Measurements from ENCODE around the gene STXBP5.

Gene STXBP5

GRCh38 chr6:147382945-147383554, 178.8 kb downstream of the STXBP5 start:
- no peaks in the 10 kb centered on the region for H3K9me3 ChIP-seq (ENCODE audit: control insufficient read depth, low read length)
- WGBS, 2 experiments (ENCODE audit: insufficient coverage in 2 of 2): 100% methylated on average over 3 of the region's 6 CpGs
- H3K27ac ChIP-seq (ENCODE audit: low read depth, low read length, severe bottlenecking): no peak overlapping the region
- no peaks in the 10 kb centered on the region for H3K4me1 ChIP-seq (ENCODE audit: control insufficient read depth, insufficient read depth, low read length, poor library complexity, severe bottlenecking)
- H3K4me3 ChIP-seq (ENCODE audit: extremely low read depth, insufficient read depth, low read length, poor library complexity, severe bottlenecking): no peak overlapping the region
- H3K36me3 ChIP-seq (ENCODE audit: control insufficient read depth, insufficient read depth, low read length): peaks cover 37% of the 10 kb centered on the region

GRCh38 chr6:147384029-147384428, 179.8 kb downstream of the STXBP5 start:
- H3K4me1 ChIP-seq (ENCODE audit: control insufficient read depth, insufficient read depth, low read length, poor library complexity, severe bottlenecking): no peaks in the 10 kb centered on the region
- WGBS, 2 experiments (ENCODE audit: insufficient coverage in 2 of 2): no CpG with 5 or more reads among the region's 2 CpGs
- H3K4me3 ChIP-seq (ENCODE audit: extremely low read depth, insufficient read depth, low read length, poor library complexity, severe bottlenecking): no peak overlapping the region
- H3K36me3 ChIP-seq (ENCODE audit: control insufficient read depth, insufficient read depth, low read length): peaks cover 33% of the 10 kb centered on the region
- H3K9me3 ChIP-seq (ENCODE audit: control insufficient read depth, low read length): no peaks in the 10 kb centered on the region
- H3K27ac ChIP-seq (ENCODE audit: low read depth, low read length, severe bottlenecking): no peak overlapping the region

GRCh38 chr6:147384737-147385710, 180.8 kb downstream of the STXBP5 start:
- no peaks in the 10 kb centered on the region for H3K9me3 ChIP-seq (ENCODE audit: control insufficient read depth, low read length)
- H3K27ac ChIP-seq (ENCODE audit: low read depth, low read length, severe bottlenecking): no peak overlapping the region
- no peaks in the 10 kb centered on the region for H3K4me1 ChIP-seq (ENCODE audit: control insufficient read depth, insufficient read depth, low read length, poor library complexity, severe bottlenecking)
- no peak overlapping the region for H3K4me3 ChIP-seq (ENCODE audit: extremely low read depth, insufficient read depth, low read length, poor library complexity, severe bottlenecking)
- peaks cover 31% of the 10 kb centered on the region for H3K36me3 ChIP-seq (ENCODE audit: control insufficient read depth, insufficient read depth, low read length)
- 100% methylated on average over 3 to 5 of the region's 6 CpGs for WGBS, 2 experiments (ENCODE audit: insufficient coverage in 2 of 2)

- Histone ChIP-seq H3K36me3 (ENCODE audit: control insufficient read depth, insufficient read depth, low read length) (peaks cover 8% of the 10 kb centered on the region), H3K4me1 (ENCODE audit: control insufficient read depth, insufficient read depth, low read length, poor library complexity, severe bottlenecking) (no peaks in the 10 kb centered on the region), H3K27ac (ENCODE audit: low read depth, low read length, severe bottlenecking) (no peak overlapping the region), H3K9me3 (ENCODE audit: control insufficient read depth, low read length) (no peaks in the 10 kb centered on the region), H3K4me3 (ENCODE audit: extremely low read depth, insufficient read depth, low read length, poor library complexity, severe bottlenecking) (no peak overlapping the region)
- WGBS, 2 experiments (ENCODE audit: insufficient coverage in 2 of 2): 100% methylated on average over 1 of the region's 1 CpG; no CpG with 5 or more reads in 1 of the 2 experiments
Observed at GRCh38 chr6:147389463-147389862, 185.2 kb downstream of the STXBP5 start.

GRCh38 chr6:147390909-147391536, 186.8 kb downstream of the STXBP5 start:
- H3K9me3 ChIP-seq (ENCODE audit: control insufficient read depth, low read length): no peaks in the 10 kb centered on the region
- H3K36me3 ChIP-seq (ENCODE audit: control insufficient read depth, insufficient read depth, low read length): no peaks in the 10 kb centered on the region
- H3K4me3 ChIP-seq (ENCODE audit: extremely low read depth, insufficient read depth, low read length, poor library complexity, severe bottlenecking): no peak overlapping the region
- no peaks in the 10 kb centered on the region for H3K4me1 ChIP-seq (ENCODE audit: control insufficient read depth, insufficient read depth, low read length, poor library complexity, severe bottlenecking)
- 60 to 83% methylated on average over 1 of the region's 5 CpGs for WGBS, 2 experiments (ENCODE audit: insufficient coverage in 2 of 2)
- H3K27ac ChIP-seq (ENCODE audit: low read depth, low read length, severe bottlenecking): no peak overlapping the region

GRCh38 chr6:147392917-147393625, 188.9 kb downstream of the STXBP5 start:
- H3K4me1 ChIP-seq (ENCODE audit: control insufficient read depth, insufficient read depth, low read length, poor library complexity, severe bottlenecking): no peaks in the 10 kb centered on the region
- no peaks in the 10 kb centered on the region for H3K9me3 ChIP-seq (ENCODE audit: control insufficient read depth, low read length)
- H3K27ac ChIP-seq (ENCODE audit: low read depth, low read length, severe bottlenecking): no peak overlapping the region
- WGBS, 2 experiments (ENCODE audit: insufficient coverage in 2 of 2): 89 to 93% methylated on average over 5 of the region's 8 CpGs
- H3K36me3 ChIP-seq (ENCODE audit: control insufficient read depth, insufficient read depth, low read length): no peaks in the 10 kb centered on the region
- no peak overlapping the region for H3K4me3 ChIP-seq (ENCODE audit: extremely low read depth, insufficient read depth, low read length, poor library complexity, severe bottlenecking)

GRCh38 chr6:147395158-147395557, 190.9 kb downstream of the STXBP5 start:
- H3K4me3 ChIP-seq (ENCODE audit: extremely low read depth, insufficient read depth, low read length, poor library complexity, severe bottlenecking): no peak overlapping the region
- H3K9me3 ChIP-seq (ENCODE audit: control insufficient read depth, low read length): peaks cover 4% of the 10 kb centered on the region
- no CpG with 5 or more reads among the region's 1 CpG for WGBS, 2 experiments (ENCODE audit: insufficient coverage in 2 of 2)
- no peaks in the 10 kb centered on the region for H3K36me3 ChIP-seq (ENCODE audit: control insufficient read depth, insufficient read depth, low read length)
- no peaks in the 10 kb centered on the region for H3K4me1 ChIP-seq (ENCODE audit: control insufficient read depth, insufficient read depth, low read length, poor library complexity, severe bottlenecking)
- H3K27ac ChIP-seq (ENCODE audit: low read depth, low read length, severe bottlenecking): no peak overlapping the region

GRCh38 chr6:147397306-147397705, 193.1 kb downstream of the STXBP5 start:
- Histone ChIP-seq H3K9me3 (ENCODE audit: control insufficient read depth, low read length) (peaks cover 8% of the 10 kb centered on the region), H3K36me3 (ENCODE audit: control insufficient read depth, insufficient read depth, low read length) (no peaks in the 10 kb centered on the region), H3K4me1 (ENCODE audit: control insufficient read depth, insufficient read depth, low read length, poor library complexity, severe bottlenecking) (no peaks in the 10 kb centered on the region), H3K27ac (ENCODE audit: low read depth, low read length, severe bottlenecking) (no peak overlapping the region), H3K4me3 (ENCODE audit: extremely low read depth, insufficient read depth, low read length, poor library complexity, severe bottlenecking) (no peak overlapping the region)
- 79 to 89% methylated on average over 2 of the region's 3 CpGs for WGBS, 2 experiments (ENCODE audit: insufficient coverage in 2 of 2)

- Histone ChIP-seq H3K9me3 (ENCODE audit: control insufficient read depth, low read length) (peaks cover 8% of the 10 kb centered on the region), H3K4me1 (ENCODE audit: control insufficient read depth, insufficient read depth, low read length, poor library complexity, severe bottlenecking) (no peaks in the 10 kb centered on the region), H3K4me3 (ENCODE audit: extremely low read depth, insufficient read depth, low read length, poor library complexity, severe bottlenecking) (no peak overlapping the region), H3K36me3 (ENCODE audit: control insufficient read depth, insufficient read depth, low read length) (no peaks in the 10 kb centered on the region), H3K27ac (ENCODE audit: low read depth, low read length, severe bottlenecking) (no peak overlapping the region)
Observed at GRCh38 chr6:147400968-147401367, 196.8 kb downstream of the STXBP5 start.

- Histone ChIP-seq H3K27ac (ENCODE audit: low read depth, low read length, severe bottlenecking) (no peak overlapping the region), H3K36me3 (ENCODE audit: control insufficient read depth, insufficient read depth, low read length) (no peaks in the 10 kb centered on the region), H3K4me3 (ENCODE audit: extremely low read depth, insufficient read depth, low read length, poor library complexity, severe bottlenecking) (no peak overlapping the region), H3K4me1 (ENCODE audit: control insufficient read depth, insufficient read depth, low read length, poor library complexity, severe bottlenecking) (no peaks in the 10 kb centered on the region), H3K9me3 (ENCODE audit: control insufficient read depth, low read length) (peaks cover 8% of the 10 kb centered on the region)
- 100% methylated on average over 1 of the region's 5 CpGs; no CpG with 5 or more reads in 1 of the 2 experiments for WGBS, 2 experiments (ENCODE audit: insufficient coverage in 2 of 2)
Observed at GRCh38 chr6:147401779-147402178, 197.6 kb downstream of the STXBP5 start.

Data from mesodermal cell (in vitro differentiated cells).